Measurements from ENCODE around the gene SDF2L1. TPM values are rescaled to one million over a fixed set of nuclear protein-coding genes. Genes with fewer than 3 reads are reported as not detected.

The SDF2L1 gene
- total RNA-seq, 4 donors from 2014 or later, result 11.2 to 23.6 (median 18.7) TPM

GRCh38 chr22:21657020-21657359, 14.9 kb downstream of the SDF2L1 start:
- TF ChIP-seq POLR2A (IDR thresholded peaks at IDR 0.05), result no peak
- TF ChIP-seq EP300 (IDR thresholded peaks at IDR 0.05), result no peak
- TF ChIP-seq, protein P1, sequence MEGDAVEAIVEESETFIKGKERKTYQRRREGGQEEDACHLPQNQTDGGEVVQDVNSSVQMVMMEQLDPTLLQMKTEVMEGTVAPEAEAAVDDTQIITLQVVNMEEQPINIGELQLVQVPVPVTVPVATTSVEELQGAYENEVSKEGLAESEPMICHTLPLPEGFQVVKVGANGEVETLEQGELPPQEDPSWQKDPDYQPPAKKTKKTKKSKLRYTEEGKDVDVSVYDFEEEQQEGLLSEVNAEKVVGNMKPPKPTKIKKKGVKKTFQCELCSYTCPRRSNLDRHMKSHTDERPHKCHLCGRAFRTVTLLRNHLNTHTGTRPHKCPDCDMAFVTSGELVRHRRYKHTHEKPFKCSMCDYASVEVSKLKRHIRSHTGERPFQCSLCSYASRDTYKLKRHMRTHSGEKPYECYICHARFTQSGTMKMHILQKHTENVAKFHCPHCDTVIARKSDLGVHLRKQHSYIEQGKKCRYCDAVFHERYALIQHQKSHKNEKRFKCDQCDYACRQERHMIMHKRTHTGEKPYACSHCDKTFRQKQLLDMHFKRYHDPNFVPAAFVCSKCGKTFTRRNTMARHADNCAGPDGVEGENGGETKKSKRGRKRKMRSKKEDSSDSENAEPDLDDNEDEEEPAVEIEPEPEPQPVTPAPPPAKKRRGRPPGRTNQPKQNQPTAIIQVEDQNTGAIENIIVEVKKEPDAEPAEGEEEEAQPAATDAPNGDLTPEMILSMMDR (IDR thresholded peaks at IDR 0.05), result no peak
- TF ChIP-seq POLR2AphosphoS5 (IDR thresholded peaks at IDR 0.05), result no peak
- DNase-seq (ENCODE audit: low spot score in 2 of 2), result no peak
- 29% methylated on average over 17 of the region's 17 CpGs for WGBS
- H3K4me3 ChIP-seq, result peak overlapping the region; percentile 58
- H3K27ac ChIP-seq, result no peak overlapping the region
- peaks cover 7% of the 10 kb centered on the region for H3K27me3 ChIP-seq
- no peaks in the 10 kb centered on the region for H3K36me3 ChIP-seq
- H3K4me1 ChIP-seq, result peaks cover 27% of the 10 kb centered on the region
- H3K9me3 ChIP-seq, result no peaks in the 10 kb centered on the region

DNA sequence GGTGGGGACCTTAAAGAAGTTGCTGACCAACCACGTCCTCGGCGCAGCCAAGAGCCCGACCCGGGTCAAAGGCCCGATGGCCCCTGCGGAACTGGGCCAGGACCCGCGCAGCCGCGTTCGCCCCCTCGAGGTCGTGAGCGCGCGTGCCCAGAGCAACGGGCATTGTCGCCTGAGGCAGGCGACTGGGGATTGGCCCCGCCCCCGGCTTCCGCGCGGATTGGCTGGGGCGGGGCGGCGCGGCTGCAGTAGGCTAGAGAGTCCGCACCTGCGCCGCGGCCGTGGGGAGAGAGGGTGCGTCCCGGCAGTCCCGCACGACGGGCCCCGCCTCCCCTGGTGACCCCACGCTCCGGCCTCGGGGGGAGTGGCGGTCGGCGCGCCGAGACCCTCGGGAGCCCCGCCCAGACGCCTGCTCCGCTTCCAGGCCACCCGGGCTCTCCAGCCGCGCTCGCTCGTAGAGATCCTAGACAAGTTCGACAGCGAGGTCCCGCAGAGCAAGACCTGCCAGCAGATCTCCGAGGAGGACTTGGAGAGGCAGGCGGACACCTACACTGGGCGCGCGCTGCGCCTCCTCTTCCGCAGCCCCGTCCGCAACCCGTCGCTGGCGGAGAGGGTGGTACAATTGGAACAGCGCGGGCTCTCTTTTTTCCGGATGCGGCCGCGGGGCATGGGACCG, 15.4 kb downstream of the SDF2L1 start:
- DNase-seq (ENCODE audit: low spot score in 2 of 2), result no peak
- WGBS, result 3% methylated on average over 28 of the region's 79 CpGs

DNA sequence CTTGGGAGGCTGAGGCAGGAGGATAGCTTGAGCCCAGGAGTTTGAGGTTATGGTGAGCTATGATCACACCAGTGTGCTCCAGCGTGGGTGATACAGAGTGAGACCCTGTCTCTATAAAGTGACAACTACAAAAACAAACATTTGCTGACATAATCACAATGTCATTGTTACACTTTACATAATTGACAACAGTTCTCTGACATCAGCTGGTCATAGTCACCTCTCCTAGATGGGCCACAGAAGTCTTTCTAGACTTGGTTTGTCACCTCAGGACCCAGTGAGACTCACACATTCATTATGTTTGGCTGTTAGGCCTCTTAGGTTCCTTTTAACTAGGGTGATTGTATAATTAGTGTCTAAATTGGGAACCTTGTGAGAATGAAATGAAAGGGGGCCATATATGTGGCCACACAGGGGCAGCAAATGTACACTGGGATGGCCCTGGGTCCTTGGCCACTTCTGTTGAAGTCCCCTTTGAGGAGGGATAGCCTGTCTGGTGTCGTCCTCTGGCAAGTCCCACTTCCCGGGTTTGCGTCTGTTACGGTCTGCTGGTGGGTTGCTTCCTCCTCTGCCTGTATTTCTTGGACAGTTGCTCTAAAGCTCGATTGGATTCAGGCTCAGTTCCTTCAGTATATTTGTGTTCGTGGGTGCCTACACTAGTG, 17.9 kb downstream of the SDF2L1 start:
- no peak overlapping the region for H3K4me3 ChIP-seq
- H3K4me1 ChIP-seq, result peaks cover 19% of the 10 kb centered on the region
- WGBS, result 90% methylated on average over 3 of the region's 7 CpGs

More for the DNA sequence above, 15.4 kb downstream of the SDF2L1 start:
- H3K27ac ChIP-seq, result no peak overlapping the region
- no peaks in the 10 kb centered on the region for H3K9me3 ChIP-seq
- TF ChIP-seq POLR2AphosphoS5 (IDR thresholded peaks at IDR 0.05), result no peak
- TF ChIP-seq, protein P1 (IDR thresholded peaks at IDR 0.05), result peak in 1 of 2 donors; percentile 6
- H3K27me3 ChIP-seq, result peaks cover 7% of the 10 kb centered on the region
- H3K36me3 ChIP-seq, result no peaks in the 10 kb centered on the region
- peak overlapping the region; percentile 58 for H3K4me3 ChIP-seq
- H3K4me1 ChIP-seq, result peaks cover 22% of the 10 kb centered on the region

GRCh38 chr22:21660904-21661303, 18.8 kb downstream of the SDF2L1 start:
- TF ChIP-seq, protein P1 (IDR thresholded peaks at IDR 0.05), result no peak
- TF ChIP-seq POLR2A (IDR thresholded peaks at IDR 0.05), result no peak
- TF ChIP-seq EP300 (IDR thresholded peaks at IDR 0.05), result no peak
- no peak for TF ChIP-seq POLR2AphosphoS5 (IDR thresholded peaks at IDR 0.05)
- Histone ChIP-seq H3K4me1 (peaks cover 22% of the 10 kb centered on the region), H3K36me3 (no peaks in the 10 kb centered on the region), H3K9me3 (no peaks in the 10 kb centered on the region), H3K27ac (no peak overlapping the region), H3K27me3 (peaks cover 7% of the 10 kb centered on the region), H3K4me3 (no peak overlapping the region)
- 87% methylated on average over 7 of the region's 7 CpGs for WGBS
- DNase-seq (ENCODE audit: low spot score in 2 of 2), result no peak

More for the DNA sequence above, 17.9 kb downstream of the SDF2L1 start:
- Histone ChIP-seq H3K36me3 (no peaks in the 10 kb centered on the region), H3K27me3 (peaks cover 7% of the 10 kb centered on the region), H3K9me3 (no peaks in the 10 kb centered on the region), H3K27ac (no peak overlapping the region)
- DNase-seq (ENCODE audit: low spot score in 2 of 2), result no peak
- TF ChIP-seq EP300 (IDR thresholded peaks at IDR 0.05), result no peak

- no peak for TF ChIP-seq POLR2A (IDR thresholded peaks at IDR 0.05)
- no peak for TF ChIP-seq POLR2AphosphoS5 (IDR thresholded peaks at IDR 0.05)
- TF ChIP-seq EP300 (IDR thresholded peaks at IDR 0.05), result no peak
- TF ChIP-seq, protein P1 (IDR thresholded peaks at IDR 0.05), result no peak
- 91% methylated on average over 5 of the region's 5 CpGs for WGBS
These were observed 19.9 kb downstream of the SDF2L1 start for GRCh38 chr22:21661991-21662390.

More at GRCh38 chr22:21661991-21662390, 19.9 kb downstream of the SDF2L1 start:
- DNase-seq (ENCODE audit: low spot score in 2 of 2), result no peak
- Histone ChIP-seq H3K4me3 (no peak overlapping the region), H3K27me3 (peaks cover 7% of the 10 kb centered on the region), H3K36me3 (no peaks in the 10 kb centered on the region), H3K27ac (no peak overlapping the region), H3K4me1 (peaks cover 22% of the 10 kb centered on the region), H3K9me3 (no peaks in the 10 kb centered on the region)

Data from suprapubic skin (tissue), 4 donors.